Mucosa of descending colon (tissue), 3 donors: ENCODE data around the gene TNNT1. TPM values are rescaled to one million over a fixed set of nuclear protein-coding genes. Genes with fewer than 3 reads are reported as not detected.
"Not testable (repeated sequence)": the region's sequence is repeated elsewhere in the genome, so short reads cannot be mapped to it uniquely, and the experiment has no call there.

Source experiments
- ATAC-seq: fragments of 200-7000 bp; cut with Tn5 transposase; one replicate; pipeline ENCODE4 v1.9.1; 2020; ENCODE audit warnings: mild to moderate bottlenecking, moderate library complexity
- DNase-seq, 3 donors: peaks; one replicate each; pipeline ENCODE4 v3.0.0-alpha.2; 2020
- H3K36me3 ChIP-seq: fragments of 200-600 bp; one replicate; pipeline ENCODE4 v1.8.0; 2021; ENCODE audit warnings: low read depth, mild to moderate bottlenecking
- H3K4me1 ChIP-seq: fragments of 200-600 bp; one replicate; pipeline ENCODE4 v1.8.0; 2021; ENCODE audit warnings: low read depth, mild to moderate bottlenecking
- H3K4me3 ChIP-seq: fragments of 200-600 bp; one replicate; pipeline ENCODE4 v1.8.0; 2021; ENCODE audit warnings: mild to moderate bottlenecking
- H3K9me3 ChIP-seq: fragments of 200-600 bp; one replicate; pipeline ENCODE4 v1.8.0; 2021; ENCODE audit warnings: mild to moderate bottlenecking
- intact Hi-C, 2 donors: fragments of 100-400 bp; cut with DNase I in 1 of 2; cut with micrococcal nuclease in 1 of 2; formaldehyde crosslinking; loops; one replicate each; pipeline versions ENCODE4 v1.11.0 to v1.11.1; 2022; cut with DNase I, micrococcal nuclease
- total RNA-seq, 3 donors: library from RNA; stranded (reverse); fragmentation: NEBNext Ultra II Directional in 2 of 3; extraction: Animal tissue kit (Norgen Biotek cat#: 25700) in 2 of 3; gene quantifications; one replicate each; pipeline versions ENCODE4 v1.2.1 to v1.2.4, GENCODE V29; 2021 to 2023
- TF ChIP-seq, protein P1 (sequence below): fragments of 200-600 bp; IDR thresholded peaks from one replicate; pipeline ENCODE4 v1.8.0; 2022; ENCODE audit warnings: antibody characterized with exemption, mild to moderate bottlenecking
- donor health status: DM: no; HTN: no; CAD: no; lungs with moderate emphysema.
- donor health status: DM: no; HTN: no; CAD: no.
- donor health status: DM: no; HTN: yes; CAD: no.

Gene TNNT1
- total RNA-seq, 3 donors from 2014 or later = 0.63 to 1.1 (median 0.65) TPM

DNA sequence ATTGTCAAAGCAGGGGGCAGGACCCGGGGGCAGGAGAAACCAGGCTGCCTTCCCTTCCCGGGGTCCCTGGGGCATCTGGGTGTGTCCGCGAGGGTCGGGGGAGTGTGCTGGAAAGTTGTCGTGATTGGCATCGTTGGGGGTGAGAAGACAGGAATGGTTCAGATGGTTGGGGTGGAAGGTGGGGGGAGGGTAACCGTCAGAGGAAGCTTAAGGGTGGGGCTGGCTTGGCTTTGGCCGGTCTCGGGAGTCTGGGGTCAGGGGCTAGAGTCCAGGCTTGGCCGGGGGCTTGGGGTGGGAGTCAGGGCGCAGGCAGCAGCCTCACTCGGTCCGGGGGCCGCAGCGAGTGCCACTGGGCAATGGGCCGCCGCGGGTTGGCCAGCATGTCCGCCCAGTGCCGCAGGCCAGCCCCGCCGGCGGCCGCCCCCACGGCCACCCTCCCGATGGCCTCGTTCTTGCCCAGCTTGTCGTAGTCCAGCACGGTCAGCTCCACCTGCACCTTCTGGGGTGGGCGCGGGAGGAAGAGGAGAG, 24.2 kb upstream of the TNNT1 start:
- H3K4me1 ChIP-seq = peaks cover 6% of the 10 kb centered on the region
- no peak for DNase-seq
- TF ChIP-seq, protein P1, sequence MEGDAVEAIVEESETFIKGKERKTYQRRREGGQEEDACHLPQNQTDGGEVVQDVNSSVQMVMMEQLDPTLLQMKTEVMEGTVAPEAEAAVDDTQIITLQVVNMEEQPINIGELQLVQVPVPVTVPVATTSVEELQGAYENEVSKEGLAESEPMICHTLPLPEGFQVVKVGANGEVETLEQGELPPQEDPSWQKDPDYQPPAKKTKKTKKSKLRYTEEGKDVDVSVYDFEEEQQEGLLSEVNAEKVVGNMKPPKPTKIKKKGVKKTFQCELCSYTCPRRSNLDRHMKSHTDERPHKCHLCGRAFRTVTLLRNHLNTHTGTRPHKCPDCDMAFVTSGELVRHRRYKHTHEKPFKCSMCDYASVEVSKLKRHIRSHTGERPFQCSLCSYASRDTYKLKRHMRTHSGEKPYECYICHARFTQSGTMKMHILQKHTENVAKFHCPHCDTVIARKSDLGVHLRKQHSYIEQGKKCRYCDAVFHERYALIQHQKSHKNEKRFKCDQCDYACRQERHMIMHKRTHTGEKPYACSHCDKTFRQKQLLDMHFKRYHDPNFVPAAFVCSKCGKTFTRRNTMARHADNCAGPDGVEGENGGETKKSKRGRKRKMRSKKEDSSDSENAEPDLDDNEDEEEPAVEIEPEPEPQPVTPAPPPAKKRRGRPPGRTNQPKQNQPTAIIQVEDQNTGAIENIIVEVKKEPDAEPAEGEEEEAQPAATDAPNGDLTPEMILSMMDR = no peak
- H3K36me3 ChIP-seq = no peaks in the 10 kb centered on the region
- H3K4me3 ChIP-seq = no peak overlapping the region
- H3K9me3 ChIP-seq = no peaks in the 10 kb centered on the region
- ATAC-seq = no peak
- intact Hi-C loops = no loop called here

DNA sequence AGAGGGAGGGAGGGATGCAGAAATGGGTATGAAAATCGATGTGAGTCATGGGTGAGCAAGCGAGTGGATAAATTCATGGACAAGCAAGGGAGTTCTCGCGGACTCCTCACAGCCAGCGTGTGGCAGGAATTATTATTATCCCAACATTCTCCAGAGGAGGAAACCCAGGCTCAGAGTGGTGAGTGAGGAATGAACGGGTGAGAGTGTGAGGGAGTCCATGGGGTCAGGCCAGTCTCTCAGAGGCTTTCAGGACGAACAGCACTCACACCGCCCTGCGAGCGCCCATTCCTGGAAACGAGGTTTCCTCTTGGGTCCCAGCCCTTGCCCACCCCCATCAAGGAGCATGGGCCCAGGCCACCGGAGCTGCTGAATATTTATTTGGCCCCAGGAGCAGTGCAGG, 23.7 kb upstream of the TNNT1 start:
- ATAC-seq (no peak), DNase-seq (no peak)
- Histone ChIP-seq H3K4me3 (no peak overlapping the region), H3K36me3 (no peaks in the 10 kb centered on the region), H3K9me3 (no peaks in the 10 kb centered on the region), H3K4me1 (peaks cover 6% of the 10 kb centered on the region)
- TF ChIP-seq, protein P1 = no peak
- intact Hi-C loops = no loop called here

DNA sequence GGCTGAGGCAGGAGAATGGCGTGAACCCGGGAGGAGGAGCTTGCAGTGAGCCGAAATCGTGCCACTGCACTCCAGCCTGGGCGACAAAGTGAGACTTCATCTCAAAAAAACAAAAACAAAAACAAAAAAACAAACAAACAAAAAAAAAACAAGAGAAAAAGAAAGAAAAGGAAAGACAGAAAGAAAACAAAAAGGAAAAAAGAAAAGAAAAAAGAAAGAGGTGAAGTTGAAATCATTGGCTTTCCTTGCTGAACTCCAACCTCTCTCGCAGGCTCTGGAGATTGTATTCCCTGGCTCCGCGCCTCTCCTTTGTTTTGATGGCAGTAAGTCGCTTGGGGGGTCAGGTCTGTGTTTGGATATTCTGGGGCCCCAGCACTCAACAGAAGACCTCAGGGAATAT, 23.3 kb upstream of the TNNT1 start:
- intact Hi-C loops, DNase-seq, H3K4me1 ChIP-seq, H3K4me3 ChIP-seq, H3K36me3 ChIP-seq, ATAC-seq, H3K9me3 ChIP-seq: not testable (repeated sequence)

DNA sequence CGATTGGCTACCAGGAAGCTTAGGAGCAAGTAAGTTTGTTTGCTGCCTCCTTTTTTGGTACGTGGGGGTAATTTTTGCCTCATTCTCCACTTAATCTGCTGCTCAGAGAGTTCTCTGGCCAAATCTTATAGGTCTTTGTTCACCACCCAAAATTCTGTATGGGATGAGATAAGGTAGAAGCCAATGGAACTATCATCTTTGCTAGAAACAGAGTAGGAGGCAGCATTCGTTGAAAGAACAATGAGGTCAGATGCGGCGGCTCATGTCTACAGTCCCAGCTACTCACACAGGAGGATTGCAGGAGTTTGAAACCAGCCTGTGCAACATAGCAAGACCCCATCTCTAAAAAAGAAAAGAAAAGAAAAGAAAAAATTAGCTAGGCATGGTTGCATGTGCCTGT, 22.4 kb upstream of the TNNT1 start:
- TF ChIP-seq, protein P1 = no peak
- no peak overlapping the region for H3K4me3 ChIP-seq
- ATAC-seq (no peak), DNase-seq (no peak)
- no peaks in the 10 kb centered on the region for H3K36me3 ChIP-seq
- H3K4me1 ChIP-seq = peaks cover 11% of the 10 kb centered on the region
- intact Hi-C loops = no loop called here
- no peaks in the 10 kb centered on the region for H3K9me3 ChIP-seq

DNA sequence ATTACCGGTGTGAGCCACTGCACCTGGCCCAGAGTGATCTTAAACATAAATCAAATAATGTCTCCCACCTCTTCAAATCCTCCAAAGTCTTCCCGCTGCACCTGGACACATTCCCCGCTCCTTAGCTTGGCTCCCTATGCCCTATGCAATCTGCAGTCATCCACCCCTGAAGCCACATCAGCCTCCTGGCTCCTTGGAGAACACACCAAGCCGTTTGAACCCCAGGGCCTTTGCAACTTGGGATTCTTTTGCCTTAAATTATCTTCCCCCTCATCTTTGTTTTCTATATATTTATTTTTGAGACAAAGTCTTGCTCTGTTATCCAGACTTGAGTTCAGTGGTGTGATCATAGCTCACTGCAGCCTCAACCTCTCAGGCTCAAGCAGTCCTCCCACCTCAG, 20.1 kb upstream of the TNNT1 start:
- no peaks in the 10 kb centered on the region for H3K9me3 ChIP-seq
- ATAC-seq (no peak), DNase-seq (no peak)
- intact Hi-C loops = no loop called here
- TF ChIP-seq, protein P1 = no peak
- H3K4me3 ChIP-seq = no peak overlapping the region
- no peaks in the 10 kb centered on the region for H3K36me3 ChIP-seq
- H3K4me1 ChIP-seq = peaks cover 11% of the 10 kb centered on the region

DNA sequence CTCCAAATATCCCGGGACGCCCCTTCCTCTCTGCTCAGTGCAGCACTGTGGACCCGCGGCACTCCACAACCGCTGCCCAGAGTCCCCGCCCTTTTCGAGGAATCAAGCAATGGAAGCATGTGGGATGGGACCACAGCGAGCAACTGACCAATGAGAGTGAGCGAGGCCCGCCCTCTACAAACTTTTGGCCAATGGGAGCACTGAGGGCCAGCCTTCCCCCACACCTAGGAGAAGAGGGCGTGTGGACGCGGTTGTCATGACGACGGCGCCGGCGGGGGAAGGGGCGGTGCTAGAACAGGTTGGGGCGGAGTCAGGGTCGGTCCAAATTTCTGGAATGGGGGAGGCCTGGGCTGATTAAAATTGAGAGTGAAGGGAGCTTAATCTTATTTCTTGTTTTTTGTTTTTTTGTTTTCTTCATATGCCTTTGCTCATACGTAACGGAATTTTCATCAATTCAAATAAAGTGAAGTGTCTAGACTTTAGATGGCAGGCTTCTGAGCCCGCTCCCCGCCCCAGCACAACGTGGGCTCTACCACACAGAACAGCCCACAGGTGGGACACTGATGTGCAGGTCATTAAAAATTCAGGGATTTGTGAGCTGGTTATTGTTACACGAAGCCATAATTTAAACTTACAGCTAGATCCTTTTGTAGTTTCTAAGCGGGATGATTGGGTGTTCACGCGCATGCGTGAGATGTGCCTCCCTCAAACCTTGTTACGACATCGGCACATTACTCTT, 17.7 kb upstream of the TNNT1 start, which contains the start of gene DNAAF3:
TSS of gene DNAAF3 (minus strand) at position 84 of the 739 bp plus-strand sequence. CDS start 200 bp downstream, outside the sequence.
- peaks cover 5% of the 10 kb centered on the region for H3K4me1 ChIP-seq
- DNase-seq = peak; percentile 93 to 94 (median 94)
- TF ChIP-seq, protein P1 = no peak
- H3K4me3 ChIP-seq = no peak within 1 kb of the TSS
- no peaks in the 10 kb centered on the region for H3K9me3 ChIP-seq
- intact Hi-C loops = no loop called here
- peak; percentile 98 for ATAC-seq
- H3K36me3 ChIP-seq = no peaks in the 10 kb centered on the region
